GM03348 (cell line): Measurements from ENCODE around the gene BCO2.

Experiments
- DNase-seq: peaks from one replicate; pipeline ENCODE4 v3.0.0; 2012; ENCODE audit warnings: low spot score

The BCO2 gene

DNA sequence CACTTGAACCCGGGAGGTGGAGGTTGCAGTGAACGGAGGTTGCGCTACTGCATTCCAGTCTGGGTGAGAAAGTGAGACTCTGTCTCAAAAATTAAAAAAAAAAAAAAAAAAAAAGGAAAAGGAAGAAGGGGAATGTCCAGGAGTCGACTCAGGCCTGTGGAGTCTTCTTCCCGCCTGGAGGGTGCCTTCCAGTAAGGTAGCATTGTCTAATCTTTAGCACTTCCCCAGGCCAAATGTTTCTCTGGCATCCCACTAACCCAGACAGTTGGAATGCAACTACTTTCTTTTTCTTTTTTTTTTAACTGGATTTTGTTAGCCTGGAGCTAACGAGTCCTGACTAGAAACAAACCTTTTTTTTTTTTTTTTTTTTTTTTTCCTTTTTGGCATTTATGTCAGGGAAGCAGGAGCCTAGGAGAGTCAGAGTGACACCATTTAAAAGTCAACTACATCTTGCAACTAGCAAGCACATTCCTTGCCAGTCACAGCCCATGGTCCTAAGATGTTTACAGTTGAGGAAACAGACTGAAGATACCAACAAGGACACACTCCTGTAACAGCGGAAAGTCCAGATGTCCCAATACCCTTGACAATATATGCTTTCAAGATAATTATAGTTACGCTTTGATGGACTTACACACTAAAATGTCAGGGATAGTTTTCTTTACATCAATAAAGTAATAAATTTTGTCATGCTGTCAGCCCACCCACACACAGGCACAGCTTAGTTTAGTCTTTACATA is 74.7 kb downstream of the BCO2 start:
- DNase-seq, result peak; percentile 11

DNA sequence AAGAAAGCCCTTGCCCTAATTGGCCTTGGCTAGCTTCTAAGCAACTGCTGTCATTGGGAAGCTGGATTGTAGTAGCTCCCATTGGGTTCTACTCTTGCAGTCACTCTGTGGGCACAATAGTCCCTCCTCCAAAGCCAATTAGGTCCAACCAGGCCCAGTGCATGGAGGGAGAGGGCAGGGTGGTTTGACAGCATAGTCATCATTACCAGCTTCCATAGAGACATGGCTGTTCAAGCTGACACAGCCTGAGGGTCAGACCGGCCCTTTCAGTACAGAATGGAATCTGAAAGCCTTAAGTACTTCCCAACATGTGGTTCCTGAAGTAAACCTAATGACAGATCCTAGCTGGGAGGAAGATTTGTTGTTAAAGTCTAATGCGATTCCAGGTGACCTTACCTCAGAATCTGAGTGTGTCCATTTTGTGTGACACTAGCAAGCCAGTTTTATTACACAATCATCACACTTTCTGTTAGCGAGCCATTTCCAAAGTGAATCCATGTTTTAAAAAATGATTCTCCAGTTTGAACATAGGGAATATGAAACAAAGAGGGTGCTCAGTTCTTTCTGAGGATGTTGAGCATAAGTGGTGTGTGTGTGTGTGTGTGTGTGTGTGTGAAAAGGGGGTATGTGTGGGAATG is 78.4 kb downstream of the BCO2 start:
- no peak for DNase-seq

DNA sequence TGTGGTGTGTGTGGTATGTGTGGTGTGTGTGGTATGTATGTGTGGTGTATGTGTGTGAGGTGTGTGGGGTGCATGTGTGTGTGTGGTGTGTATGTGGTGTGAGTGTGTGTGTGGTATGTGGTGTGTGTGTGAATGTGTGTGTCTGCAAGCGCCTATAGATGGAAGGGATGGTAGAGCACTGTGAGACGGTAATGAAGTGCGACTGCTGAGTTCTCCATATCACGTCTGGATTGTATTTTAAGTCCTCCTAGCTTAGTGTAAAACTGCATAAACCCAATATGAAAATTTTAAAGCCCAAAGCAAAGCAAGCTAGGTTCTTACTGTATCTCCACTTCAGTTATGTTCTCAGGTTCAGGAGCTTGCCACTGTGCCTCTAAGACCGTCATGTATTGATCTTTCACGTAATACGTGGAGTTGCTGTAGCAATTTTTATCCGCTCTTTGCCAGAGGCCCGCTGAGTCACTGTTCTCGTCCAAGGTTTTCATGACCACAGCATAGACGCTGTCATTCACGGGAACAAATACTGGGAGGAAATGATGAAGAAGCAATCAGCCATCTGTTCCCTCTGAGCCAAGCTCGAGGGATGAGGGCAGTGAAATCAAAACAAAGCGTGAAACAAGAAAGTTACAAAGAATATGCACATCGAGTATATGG is 79.9 kb downstream of the BCO2 start:
- DNase-seq, result peak; percentile 49

DNA sequence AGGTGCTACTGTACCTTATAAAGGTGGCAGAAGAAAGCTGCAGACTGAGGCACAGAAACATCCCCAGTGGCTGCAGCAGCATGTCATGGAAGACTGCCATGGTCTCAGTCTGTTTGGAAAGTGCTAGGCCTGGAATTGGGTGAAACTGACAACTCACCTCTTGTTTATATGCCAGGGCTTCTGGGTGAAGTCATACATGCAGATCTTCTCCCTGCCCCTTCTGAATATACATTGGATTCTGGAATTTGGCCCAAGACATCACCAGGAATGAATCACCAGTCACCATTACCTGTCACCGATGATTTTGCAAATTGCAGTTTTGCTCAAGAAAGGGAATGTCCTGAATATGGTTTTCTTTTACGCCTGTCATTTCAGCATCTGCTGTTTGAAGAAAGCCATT is 85.2 kb downstream of the BCO2 start, which contains the start of gene PLET1:
TSS of gene PLET1 (minus strand) at position 371 of the 400 bp plus-strand sequence. CDS start at position 100, 271 bp downstream.
- DNase-seq, result no peak

DNA sequence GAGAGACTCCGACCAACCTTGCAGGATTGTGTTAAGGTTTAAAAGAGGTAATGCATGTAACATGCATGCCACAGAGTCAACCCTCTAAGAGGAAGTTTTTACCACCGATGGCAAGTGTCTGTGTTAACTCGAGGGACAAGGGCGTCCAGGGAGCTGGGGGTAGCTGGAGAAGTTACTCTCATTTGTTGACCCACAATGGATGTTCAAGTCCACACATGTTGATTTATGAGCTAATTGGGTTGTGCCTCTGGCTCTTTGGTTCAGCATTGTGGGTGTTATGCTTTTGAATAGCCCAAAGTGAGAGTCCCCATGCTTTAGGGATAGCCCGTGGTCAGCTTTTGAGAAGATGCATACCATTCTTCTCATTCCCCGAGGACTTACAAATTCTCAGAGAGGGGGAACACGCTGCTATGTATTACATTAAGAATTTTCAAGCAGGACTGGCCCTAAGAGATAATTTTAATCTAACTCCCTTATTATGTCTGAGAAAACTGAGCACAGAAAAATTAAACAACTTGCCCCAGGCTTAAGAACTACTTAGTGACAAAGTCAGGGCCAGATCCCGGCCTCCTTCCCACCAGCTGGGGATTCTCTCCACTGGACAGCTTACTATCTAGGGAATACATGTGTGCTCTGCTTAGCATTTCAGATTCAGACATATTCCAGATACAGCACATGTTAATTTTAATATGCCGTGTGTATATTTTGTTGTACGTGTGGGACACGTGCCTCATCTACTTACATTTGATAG is 90.5 kb downstream of the BCO2 start:
- DNase-seq, result peak; percentile 39

DNA sequence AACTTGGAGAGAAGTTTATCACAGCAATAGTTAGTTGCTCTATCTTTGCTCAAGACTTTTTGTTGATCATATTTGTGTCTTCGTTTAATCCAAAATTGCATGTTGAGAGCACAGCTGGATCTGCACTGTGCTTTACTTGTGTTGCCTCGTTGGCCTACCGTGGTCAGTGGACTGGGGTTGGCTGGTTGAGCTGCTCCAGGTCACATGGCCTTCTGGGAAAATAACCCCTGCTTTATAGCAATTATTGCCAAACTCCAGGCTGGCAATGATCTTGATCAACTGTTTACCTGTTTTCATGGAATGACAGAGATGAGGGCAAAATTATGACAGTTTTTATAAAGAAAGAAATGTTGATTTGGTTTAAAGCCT is 91.1 kb downstream of the BCO2 start:
- no peak for DNase-seq

DNA sequence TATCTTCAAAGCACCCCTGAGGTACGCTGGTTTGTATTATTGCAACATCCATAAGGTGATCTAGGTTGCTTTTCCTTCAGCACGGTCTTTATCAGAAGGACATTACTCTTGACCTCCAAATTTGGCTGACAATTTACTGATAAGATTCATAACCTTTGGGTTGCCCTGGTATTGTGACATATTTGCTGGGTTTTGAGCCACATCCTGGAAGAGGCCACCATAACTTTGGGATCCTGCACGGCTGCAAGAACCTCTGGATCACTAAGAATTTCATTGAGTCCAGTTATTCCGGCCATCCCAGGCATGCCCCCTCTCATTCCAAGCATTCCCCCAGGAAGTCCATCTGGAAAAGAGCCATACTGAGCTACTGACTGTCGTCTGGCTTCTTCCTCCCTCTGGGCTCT is 91.9 kb downstream of the BCO2 start:
- peak; percentile 19 for DNase-seq

DNA sequence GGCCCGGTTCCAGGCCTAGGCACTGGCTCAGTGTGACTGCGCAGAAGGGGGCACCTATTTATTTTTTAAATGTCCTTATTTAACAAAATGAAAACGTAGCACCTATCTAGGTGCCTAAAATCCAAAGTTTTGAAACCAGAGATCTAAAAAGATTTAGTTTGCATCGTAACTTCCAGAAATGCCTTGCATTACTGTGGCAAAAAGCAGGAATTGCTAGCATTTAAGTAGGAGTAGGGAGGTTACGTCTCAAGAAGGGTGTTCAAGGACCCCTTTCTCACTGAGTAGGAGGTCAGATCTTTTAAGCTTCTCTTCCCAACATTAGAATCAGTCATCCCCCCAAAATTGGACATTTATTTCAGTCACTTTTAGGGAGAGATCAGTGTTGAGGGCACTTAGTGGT is 93.1 kb downstream of the BCO2 start:
- no peak for DNase-seq
